ENCODE data around the gene MGMT.
"Not testable (repeated sequence)": the region's sequence is repeated elsewhere in the genome, so short reads cannot be mapped to it uniquely, and the experiment has no call there.

The MGMT gene

GRCh38 chr10:129466703-129467358, at the start of gene MGMT:
TSS of gene MGMT (plus strand) at chr10:129467241.
- peak; percentile 89 for DNase-seq (ENCODE audit: low spot score)

GRCh38 chr10:129417870-129418269, 49.2 kb upstream of the MGMT start:
- DNase-seq (ENCODE audit: low spot score), result no peak

GRCh38 chr10:129418496-129419225, 48.4 kb upstream of the MGMT start:
- DNase-seq (ENCODE audit: low spot score), result no peak

- no peak for DNase-seq (ENCODE audit: low spot score)
These were observed 47.6 kb upstream of the MGMT start for GRCh38 chr10:129419397-129419796.

GRCh38 chr10:129421399-129422010, 45.5 kb upstream of the MGMT start:
- no peak for DNase-seq (ENCODE audit: low spot score)

- no peak for DNase-seq (ENCODE audit: low spot score)
These were observed 42.1 kb upstream of the MGMT start for GRCh38 chr10:129424978-129425377.

GRCh38 chr10:129426606-129427005, 40.4 kb upstream of the MGMT start:
- no peak for DNase-seq (ENCODE audit: low spot score)

GRCh38 chr10:129433266-129433665, 33.8 kb upstream of the MGMT start:
- no peak for DNase-seq (ENCODE audit: low spot score)

GRCh38 chr10:129435724-129436123, 31.3 kb upstream of the MGMT start:
- DNase-seq (ENCODE audit: low spot score), result not testable (repeated sequence)

- no peak for DNase-seq (ENCODE audit: low spot score)
These were observed 29.0 kb upstream of the MGMT start for GRCh38 chr10:129438024-129438423.

GRCh38 chr10:129440247-129440646, 26.8 kb upstream of the MGMT start:
- no peak for DNase-seq (ENCODE audit: low spot score)

GRCh38 chr10:129440722-129441316, 26.2 kb upstream of the MGMT start:
- no peak for DNase-seq (ENCODE audit: low spot score)

- no peak for DNase-seq (ENCODE audit: low spot score)
These were observed 25.6 kb upstream of the MGMT start for GRCh38 chr10:129441372-129442009.

GRCh38 chr10:129442866-129443265, 24.2 kb upstream of the MGMT start:
- DNase-seq (ENCODE audit: low spot score), result no peak

- no peak for DNase-seq (ENCODE audit: low spot score)
These were observed 22.7 kb upstream of the MGMT start for GRCh38 chr10:129444359-129444758.

GRCh38 chr10:129445436-129446182, 21.4 kb upstream of the MGMT start:
- DNase-seq (ENCODE audit: low spot score), result no peak

- no peak for DNase-seq (ENCODE audit: low spot score)
These were observed 20.9 kb upstream of the MGMT start for GRCh38 chr10:129446183-129446581.

GRCh38 chr10:129447486-129447885, 19.6 kb upstream of the MGMT start:
- no peak for DNase-seq (ENCODE audit: low spot score)

GRCh38 chr10:129448086-129448485, 19.0 kb upstream of the MGMT start:
- no peak for DNase-seq (ENCODE audit: low spot score)

- DNase-seq (ENCODE audit: low spot score), result no peak
These were observed 18.5 kb upstream of the MGMT start for GRCh38 chr10:129448539-129448938.

GRCh38 chr10:129449893-129450292, 17.1 kb upstream of the MGMT start:
- DNase-seq (ENCODE audit: low spot score), result no peak

- no peak for DNase-seq (ENCODE audit: low spot score)
These were observed 16.6 kb upstream of the MGMT start for GRCh38 chr10:129450391-129450790.
